Measurements from ENCODE around the gene PTN. TPM values are rescaled to one million over a fixed set of nuclear protein-coding genes. Genes with fewer than 3 reads are reported as not detected.

The PTN gene
- total and polyA plus RNA-seq, 10 of the 15 experiments (the other 5 are each of a cell fraction or from before 2014, with no cell fraction given): 0.09 to 1.2 (median 0.13) TPM; not detected in 7

- FAIRE-seq: no peak
- RAD21 ChIA-PET (ENCODE audit: unreplicated experiment): no interaction called here
Measured at GRCh38 chr7:137206770-137207169, 136.8 kb downstream of the PTN start.

More at GRCh38 chr7:137206770-137207169, 136.8 kb downstream of the PTN start:
- CTCF ChIA-PET: no interaction called here
- DNase-seq (ENCODE audit: low read depth, low spot score) (no peak), ATAC-seq (no peak)
- BruUV-seq (replicated peaks): no TSS peak
- Histone ChIP-seq H2AFZ (ENCODE audit: control insufficient read depth, low read depth, low read length) (no peak overlapping the region), H3K36me3 (ENCODE audit: control insufficient read depth in 2 of 2, insufficient read depth in 2 of 2, low read length in 1 of 2) (no peaks in the 10 kb centered on the region), H3K9ac (ENCODE audit: control insufficient read depth, insufficient read depth, low read length) (no peak overlapping the region), H4K20me1 (ENCODE audit: control insufficient read depth, insufficient read depth) (no peaks in the 10 kb centered on the region), H3K4me1 (ENCODE audit: control insufficient read depth, insufficient read depth, low read length) (no peaks in the 10 kb centered on the region), H3K27me3 (replicated peaks in 1 of 2; ENCODE audit: control insufficient read depth in 2 of 2, insufficient read depth in 2 of 2, low read length in 1 of 2) (no peaks in the 10 kb centered on the region), H3K27ac (ENCODE audit: control insufficient read depth, insufficient read depth) (no peak overlapping the region), H3K9me3 (replicated peaks; ENCODE audit: control insufficient read depth, insufficient read depth, low read length) (no peaks in the 10 kb centered on the region), H3K4me3 (no peak overlapping the region), H3K79me2 (ENCODE audit: control insufficient read depth, insufficient read depth, low read length) (no peaks in the 10 kb centered on the region), H3K4me2 (ENCODE audit: control insufficient read depth, insufficient read depth) (no peak overlapping the region)
- SMC1A ChIA-PET (ENCODE audit: uncharacterized antibody, unreplicated experiment): no interaction called here
- in situ Hi-C loops (cut with MboI): no loop called here
- TF ChIP-seq IRF5 (IDR thresholded peaks at IDR 0.05; ENCODE audit: borderline replicate concordance) (no peak), BHLHE40 (IDR thresholded peaks at IDR 0.05; ENCODE audit: borderline replicate concordance in 1 of 2, low read depth in 2 of 2, low read length in 1 of 2) (no peak), DPF2 (IDR thresholded peaks at IDR 0.05) (no peak), ZSCAN29 (IDR thresholded peaks at IDR 0.05) (no peak), GABPA (IDR thresholded peaks at IDR 0.05; ENCODE audit: low read depth) (no peak), BRCA1 (IDR thresholded peaks at IDR 0.05; ENCODE audit: low read depth, low read length) (no peak), MYC (IDR thresholded peaks at IDR 0.05; ENCODE audit: insufficient read depth, insufficient read length, insufficient replicate concordance, low read length, severe bottlenecking) (no peak), MEF2B (IDR thresholded peaks at IDR 0.05; ENCODE audit: partially characterized antibody, poor library complexity, severe bottlenecking) (no peak), TCF12 (IDR thresholded peaks at IDR 0.05; ENCODE audit: low read depth, low read length) (no peak), SKIL (IDR thresholded peaks at IDR 0.05; ENCODE audit: low read depth, poor library complexity, severe bottlenecking) (no peak), HDGF (IDR thresholded peaks at IDR 0.05) (no peak), CBFB (IDR thresholded peaks at IDR 0.05; ENCODE audit: low read depth) (no peak)
- intact Hi-C loops (cut with micrococcal nuclease; ENCODE audit: unreplicated experiment): no loop called here
- POLR2A ChIA-PET: no interaction called here
